Measurements from ENCODE around the gene EMP1.

- TF ChIP-seq CTCF (IDR thresholded peaks at IDR 0.05) = no peak
- no peak for TF ChIP-seq POLR2A (IDR thresholded peaks at IDR 0.05)
Measured at GRCh38 chr12:13187399-13187798, 9.1 kb upstream of the EMP1 start.

Measured in transverse colon (tissue), 3 donors.